ENCODE measurements around the gene STN1.

STN1 gene

GRCh38 chr10:103841519-103841918, 76.5 kb downstream of the STN1 start:
- H3K4me3 ChIP-seq (ENCODE audit: low read depth, low read length) = no peak overlapping the region
- no peak for DNase-seq
- no peak overlapping the region for H3K27ac ChIP-seq
- no peaks in the 10 kb centered on the region for H3K9me3 ChIP-seq (ENCODE audit: severe bottlenecking)
- TF ChIP-seq CTCF (IDR thresholded peaks at IDR 0.05; ENCODE audit: low read depth, low read length) = no peak
- no peaks in the 10 kb centered on the region for H3K27me3 ChIP-seq (ENCODE audit: insufficient read depth, low read depth, severe bottlenecking)
- no peaks in the 10 kb centered on the region for H3K36me3 ChIP-seq

- no peak for DNase-seq
- TF ChIP-seq CTCF (IDR thresholded peaks at IDR 0.05; ENCODE audit: low read depth, low read length) = no peak
- Histone ChIP-seq H3K4me3 (ENCODE audit: low read depth, low read length) (no peak overlapping the region), H3K27me3 (ENCODE audit: insufficient read depth, low read depth, severe bottlenecking) (no peaks in the 10 kb centered on the region), H3K9me3 (ENCODE audit: severe bottlenecking) (no peaks in the 10 kb centered on the region), H3K27ac (no peak overlapping the region), H3K36me3 (no peaks in the 10 kb centered on the region)
Measured at GRCh38 chr10:103840740-103841070, 77.3 kb downstream of the STN1 start.

GRCh38 chr10:103839872-103840739, 77.9 kb downstream of the STN1 start:
- H3K36me3 ChIP-seq = no peaks in the 10 kb centered on the region
- no peaks in the 10 kb centered on the region for H3K27me3 ChIP-seq (ENCODE audit: insufficient read depth, low read depth, severe bottlenecking)
- no peaks in the 10 kb centered on the region for H3K9me3 ChIP-seq (ENCODE audit: severe bottlenecking)
- no peak for TF ChIP-seq CTCF (IDR thresholded peaks at IDR 0.05; ENCODE audit: low read depth, low read length)
- DNase-seq = no peak
- no peak overlapping the region for H3K4me3 ChIP-seq (ENCODE audit: low read depth, low read length)
- no peak overlapping the region for H3K27ac ChIP-seq

GRCh38 chr10:103839519-103839871, 78.5 kb downstream of the STN1 start:
- H3K27me3 ChIP-seq (ENCODE audit: insufficient read depth, low read depth, severe bottlenecking) = no peaks in the 10 kb centered on the region
- H3K4me3 ChIP-seq (ENCODE audit: low read depth, low read length) = no peak overlapping the region
- no peak overlapping the region for H3K27ac ChIP-seq
- TF ChIP-seq CTCF (IDR thresholded peaks at IDR 0.05; ENCODE audit: low read depth, low read length) = no peak
- no peaks in the 10 kb centered on the region for H3K36me3 ChIP-seq
- H3K9me3 ChIP-seq (ENCODE audit: severe bottlenecking) = no peaks in the 10 kb centered on the region
- DNase-seq = no peak

- no peaks in the 10 kb centered on the region for H3K27me3 ChIP-seq (ENCODE audit: insufficient read depth, low read depth, severe bottlenecking)
- no peak for TF ChIP-seq CTCF (IDR thresholded peaks at IDR 0.05; ENCODE audit: low read depth, low read length)
- no peak overlapping the region for H3K4me3 ChIP-seq (ENCODE audit: low read depth, low read length)
- H3K9me3 ChIP-seq (ENCODE audit: severe bottlenecking) = no peaks in the 10 kb centered on the region
- no peaks in the 10 kb centered on the region for H3K36me3 ChIP-seq
- H3K27ac ChIP-seq = no peak overlapping the region
- no peak for DNase-seq
Measured at GRCh38 chr10:103838862-103839518, 79.0 kb downstream of the STN1 start.
